ENCODE results near the gene ZSCAN10. TPM values are rescaled to one million over a fixed set of nuclear protein-coding genes. Genes with fewer than 3 reads are reported as not detected.

ZSCAN10 gene
- total RNA-seq, 1 experiment from 2014 or later = not detected

GRCh38 chr16:3123986-3124886, 25.1 kb upstream of the ZSCAN10 start:
- Histone ChIP-seq H3K4me1 (replicated peaks) (peaks cover 18% of the 10 kb centered on the region), H3K27me3 (replicated peaks) (no peaks in the 10 kb centered on the region)

GRCh38 chr16:3122926-3123570, 24.0 kb upstream of the ZSCAN10 start:
- Histone ChIP-seq H3K36me3 (peaks cover 31% of the 10 kb centered on the region), H3K4me3 (no peak overlapping the region), H3K27me3 (replicated peaks) (no peaks in the 10 kb centered on the region), H3K4me1 (replicated peaks) (peaks cover 14% of the 10 kb centered on the region; the same call in 1 of the 2 replicates), H3K9me3 (replicated peaks) (no peaks in the 10 kb centered on the region), H3K27ac (no peak overlapping the region)
- DNase-seq (ENCODE audit: low read depth in 1 of 2, low spot score in 2 of 2) = no peak

More at GRCh38 chr16:3123986-3124886, 25.1 kb upstream of the ZSCAN10 start:
- DNase-seq (ENCODE audit: low read depth in 1 of 2, low spot score in 2 of 2) = peak; percentile 96 to 97
- Histone ChIP-seq H3K9me3 (replicated peaks) (no peaks in the 10 kb centered on the region), H3K27ac (peak overlapping the region; percentile 22), H3K36me3 (peaks cover 33% of the 10 kb centered on the region), H3K4me3 (peak overlapping the region; percentile 55)

DNA sequence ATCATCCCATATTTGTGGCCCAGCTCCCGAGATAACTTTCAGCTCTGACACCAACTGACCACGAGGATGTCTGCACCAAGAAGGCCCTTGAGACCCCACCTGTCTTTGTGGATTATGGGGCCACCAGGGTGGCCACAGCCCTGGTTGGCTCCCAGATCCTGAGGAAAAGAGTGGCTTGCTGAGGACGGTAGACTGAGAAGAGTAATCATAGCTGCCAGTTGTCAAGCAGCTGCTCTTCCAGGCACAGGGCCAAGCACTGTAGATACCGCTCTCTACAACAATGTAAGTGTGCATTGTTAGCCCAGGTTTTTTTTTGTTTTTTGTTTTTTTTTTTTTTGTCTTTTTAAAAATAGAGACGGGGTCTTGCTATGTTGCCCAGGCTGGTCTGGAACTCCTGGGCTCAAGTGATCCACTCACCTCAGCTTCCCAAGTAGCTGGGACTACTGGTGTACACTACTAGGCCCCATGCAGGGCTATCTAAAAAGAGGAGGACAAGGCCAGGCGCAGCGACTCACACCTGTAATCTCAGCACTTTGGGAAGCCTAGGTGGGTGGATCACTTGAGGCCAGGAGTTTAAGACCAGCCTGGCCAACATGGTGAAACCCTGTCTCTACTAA, 22.9 kb upstream of the ZSCAN10 start:
- Histone ChIP-seq H3K9me3 (replicated peaks) (no peaks in the 10 kb centered on the region), H3K27ac (no peak overlapping the region), H3K36me3 (peaks cover 25% of the 10 kb centered on the region), H3K27me3 (replicated peaks) (no peaks in the 10 kb centered on the region), H3K4me3 (no peak overlapping the region), H3K4me1 (replicated peaks) (peaks cover 14% of the 10 kb centered on the region; the same call in 1 of the 2 replicates)
- DNase-seq (ENCODE audit: low read depth in 1 of 2, low spot score in 2 of 2) = no peak

- no peak overlapping the region for H3K4me3 ChIP-seq
- peaks cover 14% of the 10 kb centered on the region; the same call in 1 of the 2 replicates for H3K4me1 ChIP-seq (replicated peaks)
- no peak for DNase-seq (ENCODE audit: low read depth in 1 of 2, low spot score in 2 of 2)
- H3K9me3 ChIP-seq (replicated peaks) = no peaks in the 10 kb centered on the region
- H3K36me3 ChIP-seq = peaks cover 33% of the 10 kb centered on the region
- no peak overlapping the region for H3K27ac ChIP-seq
- no peaks in the 10 kb centered on the region for H3K27me3 ChIP-seq (replicated peaks)
Measured at GRCh38 chr16:3120435-3120834, 21.3 kb upstream of the ZSCAN10 start.

DNA sequence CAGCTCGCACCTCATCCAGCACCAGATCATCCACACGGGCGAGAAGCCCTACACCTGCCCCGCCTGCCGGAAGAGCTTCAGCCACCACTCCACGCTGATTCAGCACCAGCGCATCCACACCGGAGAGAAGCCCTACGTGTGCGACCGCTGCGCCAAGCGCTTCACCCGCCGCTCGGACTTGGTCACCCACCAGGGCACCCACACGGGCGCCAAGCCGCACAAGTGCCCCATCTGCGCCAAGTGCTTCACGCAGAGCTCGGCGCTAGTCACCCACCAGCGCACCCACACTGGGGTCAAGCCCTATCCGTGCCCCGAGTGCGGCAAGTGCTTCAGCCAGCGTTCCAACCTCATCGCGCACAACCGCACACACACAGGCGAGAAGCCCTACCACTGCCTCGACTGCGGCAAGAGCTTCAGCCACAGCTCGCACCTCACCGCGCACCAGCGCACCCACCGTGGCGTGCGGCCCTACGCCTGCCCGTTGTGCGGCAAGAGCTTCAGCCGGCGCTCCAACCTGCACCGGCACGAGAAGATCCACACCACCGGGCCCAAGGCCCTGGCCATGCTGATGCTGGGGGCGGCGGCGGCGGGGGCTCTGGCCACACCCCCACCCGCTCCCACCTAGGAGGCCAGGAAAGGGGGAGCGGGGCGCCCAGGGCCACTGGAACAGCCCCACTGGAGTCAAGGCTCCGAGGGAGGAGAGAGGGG, 20.8 kb upstream of the ZSCAN10 start:
- no peaks in the 10 kb centered on the region for H3K9me3 ChIP-seq (replicated peaks)
- H3K27ac ChIP-seq = no peak overlapping the region
- H3K4me1 ChIP-seq (replicated peaks) = peaks cover 10% of the 10 kb centered on the region; the same call in 1 of the 2 replicates
- no peaks in the 10 kb centered on the region for H3K27me3 ChIP-seq (replicated peaks)
- H3K36me3 ChIP-seq = peaks cover 39% of the 10 kb centered on the region
- H3K4me3 ChIP-seq = no peak overlapping the region
- DNase-seq (ENCODE audit: low read depth in 1 of 2, low spot score in 2 of 2) = peak in 1 of 2 experiments; percentile 43

GRCh38 chr16:3119286-3119685, 20.2 kb upstream of the ZSCAN10 start:
- Histone ChIP-seq H3K36me3 (peaks cover 42% of the 10 kb centered on the region), H3K27ac (no peak overlapping the region), H3K9me3 (replicated peaks) (no peaks in the 10 kb centered on the region), H3K4me3 (no peak overlapping the region), H3K27me3 (replicated peaks) (no peaks in the 10 kb centered on the region), H3K4me1 (replicated peaks) (peaks cover 6% of the 10 kb centered on the region; the same call in 1 of the 2 replicates)
- DNase-seq (ENCODE audit: low read depth in 1 of 2, low spot score in 2 of 2) = peak in 1 of 2 experiments; percentile 37

DNA sequence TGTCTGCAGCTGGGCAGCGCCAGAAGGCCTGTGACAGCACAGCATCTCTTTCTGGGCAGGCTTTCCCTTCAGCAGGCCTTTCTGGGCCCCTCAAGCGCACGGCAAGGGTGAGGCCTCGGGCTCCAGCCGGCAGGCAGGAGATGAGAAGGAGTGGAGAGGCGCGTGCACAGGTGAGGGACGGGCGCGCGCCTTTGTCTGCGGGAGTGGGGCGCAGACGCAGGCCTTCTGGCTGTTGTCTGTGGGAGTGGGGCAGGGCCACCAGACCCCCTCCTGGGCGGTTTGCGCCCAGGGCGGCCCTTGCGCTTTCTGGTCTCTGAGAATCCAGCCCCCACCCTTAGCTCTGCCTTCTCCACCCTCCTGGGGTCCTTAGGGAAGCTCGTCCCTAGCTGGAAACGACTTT, 19.8 kb upstream of the ZSCAN10 start:
- H3K9me3 ChIP-seq (replicated peaks) = no peaks in the 10 kb centered on the region
- H3K4me3 ChIP-seq = no peak overlapping the region
- no peak overlapping the region for H3K27ac ChIP-seq
- H3K36me3 ChIP-seq = peaks cover 46% of the 10 kb centered on the region
- H3K4me1 ChIP-seq (replicated peaks) = peaks cover 7% of the 10 kb centered on the region; the same call in 1 of the 2 replicates
- no peaks in the 10 kb centered on the region for H3K27me3 ChIP-seq (replicated peaks)
- DNase-seq (ENCODE audit: low read depth in 1 of 2, low spot score in 2 of 2) = no peak

- H3K4me1 ChIP-seq (replicated peaks) = peaks cover 9% of the 10 kb centered on the region
- peak in 1 of 2 experiments; percentile 40 for DNase-seq (ENCODE audit: low read depth in 1 of 2, low spot score in 2 of 2)
- no peak overlapping the region for H3K27ac ChIP-seq
- H3K27me3 ChIP-seq (replicated peaks) = no peaks in the 10 kb centered on the region
- H3K9me3 ChIP-seq (replicated peaks) = no peaks in the 10 kb centered on the region
- peaks cover 46% of the 10 kb centered on the region for H3K36me3 ChIP-seq
- no peak overlapping the region for H3K4me3 ChIP-seq
Measured at GRCh38 chr16:3118204-3118790, 19.2 kb upstream of the ZSCAN10 start.

DNA sequence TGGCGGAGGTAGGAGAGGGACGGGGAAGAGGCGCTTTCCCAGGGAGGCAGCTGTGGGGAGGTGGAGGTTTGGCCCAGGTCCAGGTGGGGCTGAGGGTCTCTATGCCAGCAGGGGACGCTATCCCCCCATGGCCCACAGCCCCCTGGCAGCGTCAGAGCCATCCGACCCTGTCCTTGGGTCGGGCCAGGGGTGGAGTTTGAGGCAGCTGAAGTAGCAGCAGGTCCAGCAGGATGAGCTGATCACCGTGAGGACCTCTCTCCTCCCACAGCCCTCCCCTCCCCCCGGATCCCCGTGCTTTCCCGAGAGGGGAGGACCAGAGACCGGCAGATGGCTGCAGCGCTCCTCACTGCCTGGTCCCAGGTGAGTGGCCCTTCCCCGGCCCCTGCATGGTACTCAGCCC, 16.5 kb upstream of the ZSCAN10 start:
- no peaks in the 10 kb centered on the region for H3K27me3 ChIP-seq (replicated peaks)
- peaks cover 19% of the 10 kb centered on the region for H3K4me1 ChIP-seq (replicated peaks)
- no peak overlapping the region for H3K4me3 ChIP-seq
- no peaks in the 10 kb centered on the region for H3K9me3 ChIP-seq (replicated peaks)
- peaks cover 42% of the 10 kb centered on the region for H3K36me3 ChIP-seq
- DNase-seq (ENCODE audit: low read depth in 1 of 2, low spot score in 2 of 2) = no peak
- no peak overlapping the region for H3K27ac ChIP-seq

GRCh38 chr16:3115003-3115402, 15.9 kb upstream of the ZSCAN10 start:
- DNase-seq (ENCODE audit: low read depth in 1 of 2, low spot score in 2 of 2) = no peak
- H3K4me3 ChIP-seq = no peak overlapping the region
- no peak overlapping the region for H3K27ac ChIP-seq
- no peaks in the 10 kb centered on the region for H3K9me3 ChIP-seq (replicated peaks)
- H3K4me1 ChIP-seq (replicated peaks) = peaks cover 19% of the 10 kb centered on the region
- H3K36me3 ChIP-seq = peaks cover 38% of the 10 kb centered on the region
- no peaks in the 10 kb centered on the region for H3K27me3 ChIP-seq (replicated peaks)

DNA sequence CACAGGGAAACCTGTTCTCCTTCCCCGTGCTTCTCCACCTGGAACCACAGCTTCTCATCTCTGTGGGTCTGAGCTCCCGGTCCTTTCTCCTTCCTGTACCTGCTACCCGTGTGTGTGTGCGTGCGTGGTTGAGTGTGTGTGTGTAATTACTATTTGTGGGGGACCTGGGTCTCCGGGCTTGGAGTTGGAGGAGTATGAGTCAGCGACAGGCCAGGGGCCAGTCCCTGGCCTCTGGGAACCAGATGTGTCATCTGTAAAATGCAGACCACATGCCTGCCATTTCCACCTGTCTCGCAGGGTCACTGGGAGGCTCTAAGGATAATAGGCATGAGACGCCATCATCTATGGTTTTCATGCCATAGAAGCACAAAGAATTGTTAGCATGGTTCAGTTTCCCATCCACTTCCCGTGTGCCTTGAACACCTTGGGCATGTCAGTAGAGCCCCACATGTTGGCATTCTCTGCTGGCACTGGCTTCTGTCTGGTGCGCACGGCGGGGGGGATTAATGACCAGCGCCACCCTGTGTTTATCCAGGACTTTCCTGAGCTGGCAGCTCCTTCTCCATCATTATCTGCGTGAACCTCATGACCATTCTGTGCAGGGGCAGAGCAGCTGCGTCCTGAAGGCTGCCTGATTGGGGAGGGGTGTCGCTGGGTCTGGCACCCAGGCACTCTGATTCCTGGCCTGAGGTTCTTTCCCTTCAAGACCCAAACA, 14.8 kb upstream of the ZSCAN10 start:
- peaks cover 19% of the 10 kb centered on the region for H3K4me1 ChIP-seq (replicated peaks)
- DNase-seq (ENCODE audit: low read depth in 1 of 2, low spot score in 2 of 2) = no peak
- no peaks in the 10 kb centered on the region for H3K9me3 ChIP-seq (replicated peaks)
- H3K4me3 ChIP-seq = peak overlapping the region; percentile 55; the same call in 1 of the 2 replicates
- no peaks in the 10 kb centered on the region for H3K27me3 ChIP-seq (replicated peaks)
- peaks cover 28% of the 10 kb centered on the region for H3K36me3 ChIP-seq
- no peak overlapping the region for H3K27ac ChIP-seq

DNA sequence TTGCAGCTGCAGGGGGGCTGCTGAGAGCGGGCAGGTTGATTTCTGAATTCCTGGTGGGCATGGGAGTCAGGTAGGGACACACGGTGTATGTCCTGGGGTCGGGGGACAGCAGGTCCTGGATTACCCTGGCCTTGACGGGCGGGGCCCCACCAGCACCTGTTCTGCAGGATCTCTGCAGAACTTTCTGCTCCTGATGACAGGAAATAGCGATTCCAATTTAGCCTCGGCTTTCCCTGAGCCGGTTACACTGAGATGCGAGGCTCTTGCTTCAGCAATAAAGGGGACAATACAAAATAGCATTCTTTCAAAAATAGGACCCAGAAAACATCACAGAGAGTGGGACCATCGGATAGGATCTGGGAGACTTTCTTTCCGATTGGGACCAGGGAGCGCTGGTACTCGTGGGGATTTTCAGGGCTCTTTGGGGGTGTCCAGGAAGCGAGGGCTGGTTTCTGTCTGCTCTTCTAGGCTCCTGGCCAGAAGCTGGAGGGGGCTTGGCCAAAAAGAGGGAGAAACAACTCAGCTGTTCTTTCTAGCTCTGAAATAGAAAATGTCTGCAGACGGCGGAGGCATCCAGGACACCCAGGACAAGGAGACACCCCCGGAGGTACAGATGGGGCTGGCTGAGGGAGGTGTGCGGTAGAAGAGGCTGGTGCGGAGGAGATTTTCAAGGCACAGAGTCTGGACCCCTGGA, 13.9 kb upstream of the ZSCAN10 start:
- Histone ChIP-seq H3K36me3 (peaks cover 22% of the 10 kb centered on the region), H3K9me3 (replicated peaks) (no peaks in the 10 kb centered on the region), H3K4me1 (replicated peaks) (peaks cover 19% of the 10 kb centered on the region), H3K27ac (no peak overlapping the region), H3K4me3 (peak overlapping the region; percentile 55), H3K27me3 (replicated peaks) (no peaks in the 10 kb centered on the region)
- no peak for DNase-seq (ENCODE audit: low read depth in 1 of 2, low spot score in 2 of 2)
